GM18870 (cell line): ENCODE measurements around the gene ZNF462.
"Not testable (repeated sequence)": the region's sequence is repeated elsewhere in the genome, so short reads cannot be mapped to it uniquely, and the experiment has no call there.

ENCODE experiments used
- ATAC-seq: cut with Tn5 transposase; IDR thresholded peaks from one replicate; pipeline ENCODE4 v1.9.1; 2021; ENCODE audit warnings: moderate library complexity; ENCODE audit not compliant: unreplicated experiment

ZNF462 gene, protein sequence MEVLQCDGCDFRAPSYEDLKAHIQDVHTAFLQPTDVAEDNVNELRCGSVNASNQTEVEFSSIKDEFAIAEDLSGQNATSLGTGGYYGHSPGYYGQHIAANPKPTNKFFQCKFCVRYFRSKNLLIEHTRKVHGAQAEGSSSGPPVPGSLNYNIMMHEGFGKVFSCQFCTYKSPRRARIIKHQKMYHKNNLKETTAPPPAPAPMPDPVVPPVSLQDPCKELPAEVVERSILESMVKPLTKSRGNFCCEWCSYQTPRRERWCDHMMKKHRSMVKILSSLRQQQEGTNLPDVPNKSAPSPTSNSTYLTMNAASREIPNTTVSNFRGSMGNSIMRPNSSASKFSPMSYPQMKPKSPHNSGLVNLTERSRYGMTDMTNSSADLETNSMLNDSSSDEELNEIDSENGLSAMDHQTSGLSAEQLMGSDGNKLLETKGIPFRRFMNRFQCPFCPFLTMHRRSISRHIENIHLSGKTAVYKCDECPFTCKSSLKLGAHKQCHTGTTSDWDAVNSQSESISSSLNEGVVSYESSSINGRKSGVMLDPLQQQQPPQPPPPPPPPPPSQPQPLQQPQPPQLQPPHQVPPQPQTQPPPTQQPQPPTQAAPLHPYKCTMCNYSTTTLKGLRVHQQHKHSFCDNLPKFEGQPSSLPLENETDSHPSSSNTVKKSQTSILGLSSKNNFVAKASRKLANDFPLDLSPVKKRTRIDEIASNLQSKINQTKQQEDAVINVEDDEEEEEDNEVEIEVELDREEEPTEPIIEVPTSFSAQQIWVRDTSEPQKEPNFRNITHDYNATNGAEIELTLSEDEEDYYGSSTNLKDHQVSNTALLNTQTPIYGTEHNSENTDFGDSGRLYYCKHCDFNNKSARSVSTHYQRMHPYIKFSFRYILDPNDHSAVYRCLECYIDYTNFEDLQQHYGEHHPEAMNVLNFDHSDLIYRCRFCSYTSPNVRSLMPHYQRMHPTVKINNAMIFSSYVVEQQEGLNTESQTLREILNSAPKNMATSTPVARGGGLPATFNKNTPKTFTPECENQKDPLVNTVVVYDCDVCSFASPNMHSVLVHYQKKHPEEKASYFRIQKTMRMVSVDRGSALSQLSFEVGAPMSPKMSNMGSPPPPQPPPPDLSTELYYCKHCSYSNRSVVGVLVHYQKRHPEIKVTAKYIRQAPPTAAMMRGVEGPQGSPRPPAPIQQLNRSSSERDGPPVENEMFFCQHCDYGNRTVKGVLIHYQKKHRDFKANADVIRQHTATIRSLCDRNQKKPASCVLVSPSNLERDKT (N-terminal part only)

GRCh38 chr9:106862821-106863720, at the start of gene ZNF462:
Gene ZNF462 (plus strand): TSS chr9:106863166. CDS start chr9:106923384, 60,218 bp downstream.
- no peak for ATAC-seq

DNA sequence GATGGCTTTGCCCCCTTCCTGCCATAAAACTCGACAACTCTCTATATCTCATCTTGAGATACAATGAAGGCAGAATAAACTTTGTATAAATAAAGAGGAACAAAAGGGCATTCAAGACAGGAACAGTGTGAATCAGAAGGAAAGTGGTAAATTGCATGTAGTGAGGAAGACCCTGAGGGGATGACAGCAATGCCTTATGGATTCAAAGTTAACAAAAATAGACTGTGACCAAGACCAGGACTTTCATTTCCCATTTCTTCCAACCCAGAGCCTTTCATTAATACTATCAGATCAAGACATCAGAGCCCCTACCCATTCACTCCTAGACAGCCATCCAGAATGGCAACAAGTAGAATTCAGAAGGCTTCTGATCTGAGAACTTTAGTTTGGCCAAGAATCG, 46.4 kb upstream of the ZNF462 start:
- no peak for ATAC-seq

GRCh38 chr9:106818034-106818433, 44.9 kb upstream of the ZNF462 start:
- ATAC-seq, result no peak

DNA sequence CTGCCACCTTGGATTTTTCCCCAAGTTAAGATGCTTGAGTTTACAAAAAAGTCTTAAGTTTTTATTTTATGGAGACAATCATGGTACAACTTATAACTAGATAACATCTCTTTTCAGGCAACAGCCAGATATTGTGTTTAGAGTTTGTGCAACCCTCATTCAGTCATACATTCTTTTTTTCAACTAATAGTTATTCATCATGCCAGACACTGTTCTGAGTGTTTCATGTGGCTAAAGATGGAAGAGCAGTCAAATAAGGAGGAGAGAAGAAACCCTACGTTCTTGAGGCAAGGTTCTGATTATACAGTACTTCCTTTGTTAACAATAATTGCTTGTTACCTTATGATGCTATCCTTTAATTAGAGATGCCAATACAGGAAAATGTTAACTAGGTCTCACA, 42.1 kb upstream of the ZNF462 start:
- ATAC-seq, result no peak

GRCh38 chr9:106828070-106828469, 34.9 kb upstream of the ZNF462 start:
- no peak for ATAC-seq

- no peak for ATAC-seq
Observed at GRCh38 chr9:106828965-106829364, 34.0 kb upstream of the ZNF462 start.

DNA sequence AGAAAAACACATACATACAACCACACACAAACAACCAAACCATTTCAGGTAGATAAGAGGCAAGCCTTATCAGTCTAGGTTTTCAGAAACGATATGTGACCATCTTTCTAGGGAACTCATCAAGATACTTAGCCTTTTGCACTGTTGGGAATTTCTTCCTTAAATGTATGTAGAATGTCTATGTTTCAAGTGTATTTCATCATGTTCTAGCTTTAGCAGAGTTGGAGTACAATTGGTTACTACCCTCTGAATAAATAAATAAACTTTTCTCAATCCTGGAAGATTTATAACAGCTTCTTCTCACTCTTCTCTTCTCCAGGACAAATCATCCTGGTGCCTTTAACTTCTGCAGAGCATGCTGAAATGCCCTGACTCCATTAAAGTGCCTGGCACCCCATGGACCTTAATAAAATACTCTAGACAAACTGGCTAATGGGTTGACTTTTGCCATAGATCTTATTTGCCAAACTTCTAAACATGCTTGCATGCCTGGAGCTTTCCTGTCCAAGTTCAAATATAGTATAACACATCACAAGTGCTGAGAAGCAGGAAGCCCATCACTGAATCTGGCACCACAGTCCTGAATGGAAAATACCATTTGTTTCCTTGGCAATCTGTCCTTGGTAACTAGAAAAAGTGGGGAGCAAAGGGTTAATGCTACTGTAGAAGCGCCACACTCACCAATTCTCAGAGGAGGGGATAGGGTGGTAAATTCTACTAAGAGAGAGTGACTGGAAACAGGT, 33.1 kb upstream of the ZNF462 start:
- no peak for ATAC-seq

- no peak for ATAC-seq
Observed at GRCh38 chr9:106830527-106831150, 32.3 kb upstream of the ZNF462 start.

GRCh38 chr9:106834888-106835287, 28.1 kb upstream of the ZNF462 start:
- ATAC-seq, result no peak

DNA sequence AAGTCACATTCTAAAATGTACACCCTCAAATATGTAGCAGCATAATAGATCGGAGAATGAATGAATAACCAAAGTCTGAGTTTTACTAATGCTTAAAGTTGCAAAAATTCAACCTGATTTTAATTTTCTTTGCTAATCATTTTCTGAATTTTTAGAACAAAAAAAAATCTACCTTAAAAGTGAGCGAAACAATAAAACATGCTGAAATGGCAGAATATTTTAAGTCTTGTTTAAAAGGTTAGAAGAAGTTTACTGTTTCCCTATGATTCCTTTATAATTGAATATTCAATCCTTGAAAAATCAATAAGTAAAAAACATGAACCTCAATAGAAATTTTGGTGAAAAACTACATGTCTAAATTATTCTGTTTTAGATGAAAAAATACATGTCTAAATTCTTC, 27.1 kb upstream of the ZNF462 start:
- ATAC-seq, result no peak

DNA sequence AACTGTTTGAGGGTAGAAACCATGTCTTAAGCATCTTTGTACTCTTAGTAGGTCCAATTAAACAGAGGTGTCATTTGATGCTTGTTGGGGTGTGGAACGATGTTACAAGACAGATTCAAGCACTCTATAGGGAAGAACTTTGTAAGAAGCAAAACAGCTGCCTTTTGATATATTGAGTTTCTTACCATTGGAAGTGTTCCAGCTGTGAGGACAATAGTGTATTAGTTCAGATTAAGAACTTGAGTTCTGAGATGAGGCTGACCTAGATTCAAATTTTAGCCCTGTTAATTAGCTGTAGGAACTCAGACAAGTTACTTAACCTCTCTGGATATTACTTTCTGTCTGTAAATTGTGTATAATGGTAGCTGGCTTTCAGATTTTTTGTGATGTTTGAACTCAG, 19.6 kb upstream of the ZNF462 start:
- ATAC-seq, result no peak

DNA sequence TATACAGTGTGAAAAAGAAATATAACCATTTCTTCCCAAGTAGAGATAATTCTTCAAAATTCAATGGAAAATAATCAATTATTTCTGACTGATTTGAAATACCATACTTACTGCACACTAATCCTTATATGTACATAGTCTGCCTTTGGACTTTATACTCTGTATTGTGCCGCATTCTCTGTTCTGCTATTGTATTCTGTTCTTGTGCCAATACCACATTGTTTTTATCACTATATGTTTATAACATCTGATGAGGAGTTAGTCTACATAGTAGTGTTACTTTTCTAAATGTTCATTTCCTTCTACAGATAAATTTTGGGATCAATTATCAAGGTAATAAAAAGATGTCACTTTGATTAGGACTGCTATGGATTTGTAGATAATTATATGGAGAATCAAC, 16.7 kb upstream of the ZNF462 start:
- no peak for ATAC-seq

GRCh38 chr9:106846857-106847256, 16.1 kb upstream of the ZNF462 start:
- no peak for ATAC-seq

GRCh38 chr9:106851640-106852039, 11.3 kb upstream of the ZNF462 start:
- ATAC-seq, result not testable (repeated sequence)

DNA sequence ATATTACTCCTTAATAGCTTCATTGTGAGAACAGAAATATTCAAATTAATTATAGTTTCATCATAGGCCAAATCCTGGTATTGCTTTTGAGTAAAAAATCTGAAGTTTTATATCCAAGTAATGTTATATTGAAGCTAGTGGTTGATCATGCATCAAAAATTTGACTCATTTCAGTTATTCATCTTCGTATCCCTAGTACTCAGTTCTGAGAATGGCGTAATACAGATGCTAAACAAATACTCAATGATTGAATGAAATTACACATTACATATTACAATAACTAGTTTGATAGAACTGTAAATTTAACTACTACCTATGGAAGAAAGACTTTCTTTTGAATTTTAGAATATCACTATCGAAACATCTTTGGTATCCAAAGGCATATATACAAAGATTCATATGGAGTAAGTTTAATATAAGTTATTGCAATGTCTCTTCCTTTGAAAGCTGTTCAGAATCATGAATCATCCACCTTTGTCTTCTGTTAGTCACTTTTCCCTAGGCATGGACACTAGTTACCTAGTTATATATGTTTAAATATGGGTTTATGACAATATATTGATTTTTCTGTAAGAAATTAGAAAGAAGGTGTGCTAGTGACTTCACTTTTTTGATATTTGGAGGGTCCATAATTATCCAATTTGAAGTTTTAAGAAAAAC, 5.0 kb upstream of the ZNF462 start:
- ATAC-seq, result no peak

- ATAC-seq, result no peak
Observed at GRCh38 chr9:106859957-106860720, 2.8 kb upstream of the ZNF462 start.

GRCh38 chr9:106860721-106861639, 2.0 kb upstream of the ZNF462 start:
- no peak for ATAC-seq
